Transverse colon (tissue), 3 donors: Measurements from ENCODE around the gene AARS2.

ENCODE experiments used
- CTCF ChIP-seq, 5 experiments: fragments of 200-600 bp in 3 of 5; fragments of 450-650 bp in 2 of 5; sonication (generic) in 3 of 5; IDR thresholded peaks; 1 replicate in 2 of 5; 2 replicates in 3 of 5; pipeline ENCODE4 v1.5.1; 2016 to 2017; ENCODE audit warnings: antibody characterized with exemption in 5 of 5, inconsistent platforms in 3 of 5, mild to moderate bottlenecking in 2 of 5, moderate library complexity in 1 of 5
- EP300 ChIP-seq: sonication (generic); formaldehyde crosslinking; IDR thresholded peaks from one replicate; pipeline ENCODE4 v1.6.1; 2017; ENCODE audit warnings: antibody characterized with exemption, low read depth

DNA sequence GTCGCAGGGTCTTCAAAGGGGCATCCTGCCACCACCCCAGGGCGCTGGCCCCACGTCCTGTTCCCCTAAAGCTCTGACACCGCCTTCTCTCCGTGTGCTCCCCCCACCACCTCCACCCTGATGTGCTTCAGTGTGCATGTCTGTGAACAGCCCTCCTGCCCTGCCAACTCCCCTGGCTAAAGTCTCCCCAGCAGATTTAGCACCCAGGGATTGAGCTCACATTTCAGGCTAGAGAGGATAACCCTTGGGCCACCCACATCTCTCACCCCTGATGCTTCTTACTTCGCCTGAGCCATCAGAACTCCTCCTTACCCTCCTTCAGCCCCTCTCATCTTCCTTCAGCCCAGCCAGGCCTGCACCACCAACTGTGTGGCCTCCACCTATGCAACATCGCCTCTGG, 35.4 kb downstream of the AARS2 start:
- TF ChIP-seq EP300 (no peak), CTCF (IDR thresholded peaks at IDR 0.05) (no peak)
